ENCODE data around the gene ZC3HAV1.

DNA sequence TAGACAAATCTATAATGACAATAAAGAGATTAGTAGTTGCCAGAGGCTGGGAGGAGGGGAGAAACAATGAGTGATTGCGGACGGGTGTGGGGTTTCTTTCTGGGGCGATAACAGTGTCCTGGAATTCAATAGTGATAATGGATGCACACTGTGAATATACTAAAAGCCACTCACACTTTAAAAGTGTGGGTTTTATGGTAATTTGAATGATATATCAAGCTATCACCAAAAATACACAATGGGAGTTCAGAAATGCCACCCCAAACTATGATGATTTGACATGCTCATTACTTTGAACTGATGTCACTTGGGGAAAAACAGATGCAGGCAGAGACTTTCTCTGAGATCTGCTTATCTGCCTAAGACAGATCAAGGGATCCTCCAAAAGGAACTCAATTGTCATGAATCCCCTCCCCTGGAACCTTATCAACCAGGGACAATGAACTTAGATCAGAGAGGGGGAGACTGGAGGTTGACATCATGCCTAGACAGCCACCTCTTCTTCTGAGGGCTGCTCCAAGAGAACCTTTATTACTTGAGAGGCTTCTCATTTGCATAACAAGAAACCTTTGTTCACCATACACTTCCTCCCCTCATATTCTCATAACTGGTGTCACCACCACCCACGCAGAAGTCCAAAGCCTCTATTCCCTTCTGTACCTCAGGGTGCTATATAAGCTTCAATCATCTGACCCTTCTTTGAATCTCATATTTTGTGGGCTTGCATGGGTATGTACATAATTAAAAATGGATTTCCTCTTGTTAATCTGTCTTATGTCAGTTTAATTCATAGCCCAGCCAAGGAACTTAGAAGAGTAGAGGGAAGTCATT is 14.8 kb upstream of the ZC3HAV1 start:
- TF ChIP-seq EZH2 (IDR thresholded peaks at IDR 0.05) = no peak
- TF ChIP-seq, protein P1, sequence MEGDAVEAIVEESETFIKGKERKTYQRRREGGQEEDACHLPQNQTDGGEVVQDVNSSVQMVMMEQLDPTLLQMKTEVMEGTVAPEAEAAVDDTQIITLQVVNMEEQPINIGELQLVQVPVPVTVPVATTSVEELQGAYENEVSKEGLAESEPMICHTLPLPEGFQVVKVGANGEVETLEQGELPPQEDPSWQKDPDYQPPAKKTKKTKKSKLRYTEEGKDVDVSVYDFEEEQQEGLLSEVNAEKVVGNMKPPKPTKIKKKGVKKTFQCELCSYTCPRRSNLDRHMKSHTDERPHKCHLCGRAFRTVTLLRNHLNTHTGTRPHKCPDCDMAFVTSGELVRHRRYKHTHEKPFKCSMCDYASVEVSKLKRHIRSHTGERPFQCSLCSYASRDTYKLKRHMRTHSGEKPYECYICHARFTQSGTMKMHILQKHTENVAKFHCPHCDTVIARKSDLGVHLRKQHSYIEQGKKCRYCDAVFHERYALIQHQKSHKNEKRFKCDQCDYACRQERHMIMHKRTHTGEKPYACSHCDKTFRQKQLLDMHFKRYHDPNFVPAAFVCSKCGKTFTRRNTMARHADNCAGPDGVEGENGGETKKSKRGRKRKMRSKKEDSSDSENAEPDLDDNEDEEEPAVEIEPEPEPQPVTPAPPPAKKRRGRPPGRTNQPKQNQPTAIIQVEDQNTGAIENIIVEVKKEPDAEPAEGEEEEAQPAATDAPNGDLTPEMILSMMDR (IDR thresholded peaks at IDR 0.05) = no peak
